ENCODE measurements around the gene SUCLA2.

Gene SUCLA2

GRCh38 chr13:47904241-47904640 lies 96.8 kb downstream of the SUCLA2 start:
- no peak for DNase-seq (ENCODE audit: low spot score)
- TF ChIP-seq CTCF (IDR thresholded peaks at IDR 0.05; ENCODE audit: extremely low read depth, missing control alignments), result no peak

GRCh38 chr13:47903836-47904235 lies 97.2 kb downstream of the SUCLA2 start:
- no peak for TF ChIP-seq CTCF (IDR thresholded peaks at IDR 0.05; ENCODE audit: extremely low read depth, missing control alignments)
- DNase-seq (ENCODE audit: low spot score), result no peak

GRCh38 chr13:47901441-47901840 lies 99.6 kb downstream of the SUCLA2 start:
- DNase-seq (ENCODE audit: low spot score), result no peak
- TF ChIP-seq CTCF (IDR thresholded peaks at IDR 0.05; ENCODE audit: extremely low read depth, missing control alignments), result no peak

- DNase-seq (ENCODE audit: low spot score), result no peak
- TF ChIP-seq CTCF (IDR thresholded peaks at IDR 0.05; ENCODE audit: extremely low read depth, missing control alignments), result no peak
Observed at GRCh38 chr13:47898080-47898479, 103.0 kb downstream of the SUCLA2 start.

GRCh38 chr13:47897411-47898050 lies 103.5 kb downstream of the SUCLA2 start:
- no peak for DNase-seq (ENCODE audit: low spot score)
- no peak for TF ChIP-seq CTCF (IDR thresholded peaks at IDR 0.05; ENCODE audit: extremely low read depth, missing control alignments)

- no peak for DNase-seq (ENCODE audit: low spot score)
- TF ChIP-seq CTCF (IDR thresholded peaks at IDR 0.05; ENCODE audit: extremely low read depth, missing control alignments), result no peak
Observed at GRCh38 chr13:47896546-47896945, 104.5 kb downstream of the SUCLA2 start.

- no peak for TF ChIP-seq CTCF (IDR thresholded peaks at IDR 0.05; ENCODE audit: extremely low read depth, missing control alignments)
- no peak for DNase-seq (ENCODE audit: low spot score)
Observed at GRCh38 chr13:47896111-47896510, 105.0 kb downstream of the SUCLA2 start.
